Stomach (tissue), 4 donors: ENCODE measurements around the gene DQX1.

ENCODE experiments used
- CTCF ChIP-seq, 7 experiments: fragments of 450-650 bp in 4 of 7; fragments of 200-600 bp in 3 of 7; sonication (generic) in 3 of 7; IDR thresholded peaks; one replicate each; pipeline ENCODE4 v1.5.1; 2016 to 2019; ENCODE audit warnings: antibody characterized with exemption in 7 of 7, control low read depth in 2 of 7, mild to moderate bottlenecking in 1 of 7
- EP300 ChIP-seq: sonication (generic); formaldehyde crosslinking; IDR thresholded peaks from one replicate; pipeline ENCODE4 v1.6.1; 2017; ENCODE audit warnings: antibody characterized with exemption

- TF ChIP-seq CTCF (IDR thresholded peaks at IDR 0.05) (no peak), EP300 (no peak)
Measured at GRCh38 chr2:74491648-74492544, 34.1 kb downstream of the DQX1 start.
